DOHH2 (cell line): ENCODE measurements around the gene GPR180.

ENCODE experiments used
- CTCF ChIP-seq: fragments of 200-600 bp; sonication (generic); IDR thresholded peaks from one replicate; pipeline ENCODE4 v1.5.1; 2014; ENCODE audit warnings: antibody characterized with exemption, mild to moderate bottlenecking, low read depth, low read length; ENCODE audit not compliant: poor library complexity, severe bottlenecking
- EZH2phosphoT487 ChIP-seq: fragments of 200-600 bp; sonication (generic); IDR thresholded peaks from 2 replicates; pipeline ENCODE4 v1.6.1; 2017; ENCODE audit warnings: borderline replicate concordance, mild to moderate bottlenecking, antibody characterized with exemption, low read length, moderate library complexity, mixed read lengths

- TF ChIP-seq CTCF = peak; percentile 50
- no peak for TF ChIP-seq EZH2phosphoT487
Measured at GRCh38 chr13:94660695-94661326, 59.2 kb downstream of the GPR180 start.
